Measurements from ENCODE around the gene KIF18A. TPM values are rescaled to one million over a fixed set of nuclear protein-coding genes. Genes with fewer than 3 reads are reported as not detected.

Gene KIF18A
- total and polyA plus RNA-seq, 3 experiments from 2014 or later = 0.53 to 10.9 (median 10.8) TPM

GRCh38 chr11:28017816-28018215, 90.1 kb downstream of the KIF18A start:
- H3K36me3 ChIP-seq (ENCODE audit: insufficient read depth, low read length) = no peaks in the 10 kb centered on the region
- no peaks in the 10 kb centered on the region for H3K9me3 ChIP-seq (ENCODE audit: low read length)
- ChIA-PET POLR2A (no interaction called here), CTCF (no interaction called here)
- H3K9me3 Mint-ChIP-seq = no peaks in the 10 kb centered on the region
- no peak overlapping the region for H3K4me3 ChIP-seq (ENCODE audit: low read length)
- H3K27ac Mint-ChIP-seq = no peak overlapping the region
- H3K27ac ChIP-seq (ENCODE audit: low read depth, low read length) = no peak overlapping the region
- peaks cover 0 to 3% (median 0%) of the 10 kb centered on the region in 3 donors for H3K36me3 Mint-ChIP-seq
- no peaks in the 10 kb centered on the region for H3K27me3 ChIP-seq (ENCODE audit: insufficient read depth, low read length, poor library complexity, severe bottlenecking)
- H3K4me1 ChIP-seq (ENCODE audit: insufficient read depth, low read length) = no peaks in the 10 kb centered on the region
- H3K4me3 Mint-ChIP-seq = no peak overlapping the region
- no peaks in the 10 kb centered on the region for H3K27me3 Mint-ChIP-seq
- DNase-seq = no peak
- no peaks in the 10 kb centered on the region for H3K4me1 Mint-ChIP-seq

- no peaks in the 10 kb centered on the region for H3K9me3 Mint-ChIP-seq
- H3K27ac Mint-ChIP-seq = no peak overlapping the region
- Histone ChIP-seq H3K4me3 (ENCODE audit: low read length) (no peak overlapping the region), H3K27me3 (ENCODE audit: insufficient read depth, low read length, poor library complexity, severe bottlenecking) (no peaks in the 10 kb centered on the region), H3K27ac (ENCODE audit: low read depth, low read length) (no peak overlapping the region), H3K36me3 (ENCODE audit: insufficient read depth, low read length) (no peaks in the 10 kb centered on the region), H3K9me3 (ENCODE audit: low read length) (no peaks in the 10 kb centered on the region), H3K4me1 (ENCODE audit: insufficient read depth, low read length) (no peaks in the 10 kb centered on the region)
- H3K4me3 Mint-ChIP-seq = no peak overlapping the region
- peaks cover 0 to 1% (median 0%) of the 10 kb centered on the region in 3 donors for H3K36me3 Mint-ChIP-seq
- no peaks in the 10 kb centered on the region for H3K4me1 Mint-ChIP-seq
- CTCF ChIA-PET = no interaction called here
- no peak for DNase-seq
- H3K27me3 Mint-ChIP-seq = no peaks in the 10 kb centered on the region
- POLR2A ChIA-PET = no interaction called here
Observed at GRCh38 chr11:28011813-28012212, 96.1 kb downstream of the KIF18A start.

GRCh38 chr11:28009996-28010395, 98.0 kb downstream of the KIF18A start:
- no peak overlapping the region for H3K27ac ChIP-seq (ENCODE audit: low read depth, low read length)
- H3K27me3 ChIP-seq (ENCODE audit: insufficient read depth, low read length, poor library complexity, severe bottlenecking) = no peaks in the 10 kb centered on the region
- Mint-ChIP-seq H3K4me3 (no peak overlapping the region), H3K36me3 (peaks cover 0 to 1% (median 0%) of the 10 kb centered on the region in 3 donors), H3K27me3 (no peaks in the 10 kb centered on the region), H3K4me1 (no peaks in the 10 kb centered on the region), H3K27ac (no peak overlapping the region), H3K9me3 (peaks cover 0 to 5% (median 0%) of the 10 kb centered on the region in 5 donors)
- ChIA-PET CTCF (no interaction called here), POLR2A (no interaction called here)
- no peak for DNase-seq
- no peak overlapping the region for H3K4me3 ChIP-seq (ENCODE audit: low read length)
- H3K36me3 ChIP-seq (ENCODE audit: insufficient read depth, low read length) = no peaks in the 10 kb centered on the region
- H3K4me1 ChIP-seq (ENCODE audit: insufficient read depth, low read length) = no peaks in the 10 kb centered on the region
- H3K9me3 ChIP-seq (ENCODE audit: low read length) = no peaks in the 10 kb centered on the region

- CTCF ChIA-PET = no interaction called here
Observed at GRCh38 chr11:28009388-28009787, 98.6 kb downstream of the KIF18A start.

GRCh38 chr11:28003615-28004014, 104.3 kb downstream of the KIF18A start:
- H3K27me3 ChIP-seq (ENCODE audit: insufficient read depth, low read length, poor library complexity, severe bottlenecking) = no peaks in the 10 kb centered on the region
- Mint-ChIP-seq H3K4me3 (no peak overlapping the region), H3K36me3 (peaks cover 2 to 16% (median 4%) of the 10 kb centered on the region in 3 donors), H3K9me3 (peaks cover 10 to 42% (median 20%) of the 10 kb centered on the region in 5 donors), H3K4me1 (no peaks in the 10 kb centered on the region), H3K27ac (no peak overlapping the region), H3K27me3 (no peaks in the 10 kb centered on the region)
- CTCF ChIA-PET = no interaction called here
- no peak overlapping the region for H3K27ac ChIP-seq (ENCODE audit: low read depth, low read length)
- POLR2A ChIA-PET = no interaction called here
- H3K4me3 ChIP-seq (ENCODE audit: low read length) = no peak overlapping the region
- DNase-seq = no peak
- H3K36me3 ChIP-seq (ENCODE audit: insufficient read depth, low read length) = no peaks in the 10 kb centered on the region
- H3K4me1 ChIP-seq (ENCODE audit: insufficient read depth, low read length) = no peaks in the 10 kb centered on the region
- no peaks in the 10 kb centered on the region for H3K9me3 ChIP-seq (ENCODE audit: low read length)

More at GRCh38 chr11:28009388-28009787, 98.6 kb downstream of the KIF18A start:
- H3K36me3 ChIP-seq (ENCODE audit: insufficient read depth, low read length) = no peaks in the 10 kb centered on the region
- no peak overlapping the region for H3K27ac ChIP-seq (ENCODE audit: low read depth, low read length)
- no peak overlapping the region for H3K4me3 ChIP-seq (ENCODE audit: low read length)
- no peaks in the 10 kb centered on the region for H3K27me3 ChIP-seq (ENCODE audit: insufficient read depth, low read length, poor library complexity, severe bottlenecking)
- no peaks in the 10 kb centered on the region for H3K27me3 Mint-ChIP-seq
- no peaks in the 10 kb centered on the region for H3K4me1 ChIP-seq (ENCODE audit: insufficient read depth, low read length)
- no peaks in the 10 kb centered on the region for H3K4me1 Mint-ChIP-seq
- H3K27ac Mint-ChIP-seq = no peak overlapping the region
- H3K36me3 Mint-ChIP-seq = peaks cover 0 to under 1% (median 0%) of the 10 kb centered on the region in 3 donors
- H3K4me3 Mint-ChIP-seq = no peak overlapping the region
- no peak for DNase-seq
- POLR2A ChIA-PET = no interaction called here
- H3K9me3 Mint-ChIP-seq = peaks cover 0 to 9% (median 2%) of the 10 kb centered on the region in 5 donors
- H3K9me3 ChIP-seq (ENCODE audit: low read length) = no peaks in the 10 kb centered on the region

GRCh38 chr11:27998552-27998951, 109.4 kb downstream of the KIF18A start:
- CTCF ChIA-PET = no interaction called here
- POLR2A ChIA-PET = no interaction called here
- Histone ChIP-seq H3K4me1 (ENCODE audit: insufficient read depth, low read length) (no peaks in the 10 kb centered on the region), H3K9me3 (ENCODE audit: low read length) (no peaks in the 10 kb centered on the region), H3K4me3 (ENCODE audit: low read length) (no peak overlapping the region), H3K27ac (ENCODE audit: low read depth, low read length) (no peak overlapping the region), H3K27me3 (ENCODE audit: insufficient read depth, low read length, poor library complexity, severe bottlenecking) (no peaks in the 10 kb centered on the region), H3K36me3 (ENCODE audit: insufficient read depth, low read length) (no peaks in the 10 kb centered on the region)
- Mint-ChIP-seq H3K36me3 (peaks cover 2 to 16% (median 4%) of the 10 kb centered on the region in 3 donors), H3K4me1 (no peaks in the 10 kb centered on the region), H3K27ac (no peak overlapping the region), H3K4me3 (no peak overlapping the region), H3K27me3 (no peaks in the 10 kb centered on the region), H3K9me3 (peaks cover 10 to 33% (median 21%) of the 10 kb centered on the region in 5 donors)
- no peak for DNase-seq

GRCh38 chr11:27997344-27997743, 110.6 kb downstream of the KIF18A start:
- DNase-seq = no peak
- no peaks in the 10 kb centered on the region for H3K9me3 ChIP-seq (ENCODE audit: low read length)
- H3K27ac Mint-ChIP-seq = no peak overlapping the region
- peaks cover 9 to 25% (median 11%) of the 10 kb centered on the region in 5 donors for H3K9me3 Mint-ChIP-seq
- no peaks in the 10 kb centered on the region for H3K4me1 ChIP-seq (ENCODE audit: insufficient read depth, low read length)
- no peaks in the 10 kb centered on the region for H3K27me3 ChIP-seq (ENCODE audit: insufficient read depth, low read length, poor library complexity, severe bottlenecking)
- no peak overlapping the region for H3K4me3 Mint-ChIP-seq
- H3K36me3 ChIP-seq (ENCODE audit: insufficient read depth, low read length) = no peaks in the 10 kb centered on the region
- no peaks in the 10 kb centered on the region for H3K27me3 Mint-ChIP-seq
- no peak overlapping the region for H3K4me3 ChIP-seq (ENCODE audit: low read length)
- no peaks in the 10 kb centered on the region for H3K4me1 Mint-ChIP-seq
- ChIA-PET POLR2A (no interaction called here), CTCF (no interaction called here)
- H3K36me3 Mint-ChIP-seq = peaks cover 0 to 9% (median 2%) of the 10 kb centered on the region in 3 donors
- H3K27ac ChIP-seq (ENCODE audit: low read depth, low read length) = no peak overlapping the region

GRCh38 chr11:27996066-27996465, 111.9 kb downstream of the KIF18A start:
- no peaks in the 10 kb centered on the region for H3K27me3 Mint-ChIP-seq

GRCh38 chr11:27995083-27995482, 112.9 kb downstream of the KIF18A start:
- DNase-seq = no peak
- Mint-ChIP-seq H3K9me3 (peaks cover 3 to 6% (median 5%) of the 10 kb centered on the region in 5 donors), H3K27me3 (no peaks in the 10 kb centered on the region), H3K27ac (no peak overlapping the region), H3K4me1 (no peaks in the 10 kb centered on the region), H3K36me3 (no peaks in the 10 kb centered on the region), H3K4me3 (no peak overlapping the region)
- CTCF ChIA-PET = no interaction called here
- no peaks in the 10 kb centered on the region for H3K36me3 ChIP-seq (ENCODE audit: insufficient read depth, low read length)
- no peak overlapping the region for H3K4me3 ChIP-seq (ENCODE audit: low read length)
- H3K27ac ChIP-seq (ENCODE audit: low read depth, low read length) = no peak overlapping the region
- H3K27me3 ChIP-seq (ENCODE audit: insufficient read depth, low read length, poor library complexity, severe bottlenecking) = no peaks in the 10 kb centered on the region
- no peaks in the 10 kb centered on the region for H3K9me3 ChIP-seq (ENCODE audit: low read length)
- POLR2A ChIA-PET = no interaction called here
- no peaks in the 10 kb centered on the region for H3K4me1 ChIP-seq (ENCODE audit: insufficient read depth, low read length)

More at GRCh38 chr11:27996066-27996465, 111.9 kb downstream of the KIF18A start:
- Histone ChIP-seq H3K4me1 (ENCODE audit: insufficient read depth, low read length) (no peaks in the 10 kb centered on the region), H3K27me3 (ENCODE audit: insufficient read depth, low read length, poor library complexity, severe bottlenecking) (no peaks in the 10 kb centered on the region), H3K36me3 (ENCODE audit: insufficient read depth, low read length) (no peaks in the 10 kb centered on the region), H3K27ac (ENCODE audit: low read depth, low read length) (no peak overlapping the region), H3K4me3 (ENCODE audit: low read length) (no peak overlapping the region), H3K9me3 (ENCODE audit: low read length) (no peaks in the 10 kb centered on the region)
- no peak overlapping the region for H3K4me3 Mint-ChIP-seq
- peaks cover 2 to 13% (median 3%) of the 10 kb centered on the region in 5 donors for H3K9me3 Mint-ChIP-seq
- H3K4me1 Mint-ChIP-seq = no peaks in the 10 kb centered on the region
- H3K27ac Mint-ChIP-seq = no peak overlapping the region
- DNase-seq = no peak
- H3K36me3 Mint-ChIP-seq = no peaks in the 10 kb centered on the region
- ChIA-PET CTCF (no interaction called here), POLR2A (no interaction called here)
